ENCODE data around the gene SARM1. TPM values are rescaled to one million over a fixed set of nuclear protein-coding genes. Genes with fewer than 3 reads are reported as not detected.

SARM1 gene
- total RNA-seq, 1 donor from 2014 or later: 5.8 TPM

DNA sequence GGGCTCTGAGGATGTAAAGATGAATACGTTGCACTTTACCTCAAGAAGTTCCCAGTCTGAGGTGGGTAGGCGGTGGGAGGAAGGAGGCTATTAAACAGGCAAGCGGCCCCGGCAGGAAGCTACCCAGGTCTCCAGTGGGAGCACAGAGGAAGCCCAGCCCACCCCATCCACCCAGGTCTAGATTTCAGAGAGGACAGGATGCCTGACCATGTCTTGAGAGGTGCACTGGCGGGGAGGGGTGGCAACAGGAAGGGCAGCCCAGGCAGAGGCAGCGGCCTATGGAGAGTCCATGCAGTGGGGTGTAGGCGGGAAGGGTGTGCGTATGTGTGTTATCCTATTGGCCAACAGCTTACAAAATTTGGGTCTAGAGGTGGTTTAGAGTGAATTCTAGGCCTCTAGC is 13.9 kb downstream of the SARM1 start:
- no peak for DNase-seq (ENCODE audit: low spot score)
- H3K4me1 Mint-ChIP-seq (ENCODE audit: unreplicated experiment): peaks cover 25% of the 10 kb centered on the region
- TF ChIP-seq, protein P1, sequence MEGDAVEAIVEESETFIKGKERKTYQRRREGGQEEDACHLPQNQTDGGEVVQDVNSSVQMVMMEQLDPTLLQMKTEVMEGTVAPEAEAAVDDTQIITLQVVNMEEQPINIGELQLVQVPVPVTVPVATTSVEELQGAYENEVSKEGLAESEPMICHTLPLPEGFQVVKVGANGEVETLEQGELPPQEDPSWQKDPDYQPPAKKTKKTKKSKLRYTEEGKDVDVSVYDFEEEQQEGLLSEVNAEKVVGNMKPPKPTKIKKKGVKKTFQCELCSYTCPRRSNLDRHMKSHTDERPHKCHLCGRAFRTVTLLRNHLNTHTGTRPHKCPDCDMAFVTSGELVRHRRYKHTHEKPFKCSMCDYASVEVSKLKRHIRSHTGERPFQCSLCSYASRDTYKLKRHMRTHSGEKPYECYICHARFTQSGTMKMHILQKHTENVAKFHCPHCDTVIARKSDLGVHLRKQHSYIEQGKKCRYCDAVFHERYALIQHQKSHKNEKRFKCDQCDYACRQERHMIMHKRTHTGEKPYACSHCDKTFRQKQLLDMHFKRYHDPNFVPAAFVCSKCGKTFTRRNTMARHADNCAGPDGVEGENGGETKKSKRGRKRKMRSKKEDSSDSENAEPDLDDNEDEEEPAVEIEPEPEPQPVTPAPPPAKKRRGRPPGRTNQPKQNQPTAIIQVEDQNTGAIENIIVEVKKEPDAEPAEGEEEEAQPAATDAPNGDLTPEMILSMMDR (IDR thresholded peaks at IDR 0.05; ENCODE audit: unreplicated experiment): no peak
- H3K27me3 Mint-ChIP-seq (ENCODE audit: unreplicated experiment): peaks cover 25% of the 10 kb centered on the region
- peaks cover 7% of the 10 kb centered on the region for H3K36me3 Mint-ChIP-seq (ENCODE audit: low read depth, unreplicated experiment)
- H3K4me3 Mint-ChIP-seq (ENCODE audit: unreplicated experiment): no peak overlapping the region
- H3K9me3 Mint-ChIP-seq (ENCODE audit: unreplicated experiment): no peaks in the 10 kb centered on the region
- H3K27ac Mint-ChIP-seq (ENCODE audit: unreplicated experiment): no peak overlapping the region

DNA sequence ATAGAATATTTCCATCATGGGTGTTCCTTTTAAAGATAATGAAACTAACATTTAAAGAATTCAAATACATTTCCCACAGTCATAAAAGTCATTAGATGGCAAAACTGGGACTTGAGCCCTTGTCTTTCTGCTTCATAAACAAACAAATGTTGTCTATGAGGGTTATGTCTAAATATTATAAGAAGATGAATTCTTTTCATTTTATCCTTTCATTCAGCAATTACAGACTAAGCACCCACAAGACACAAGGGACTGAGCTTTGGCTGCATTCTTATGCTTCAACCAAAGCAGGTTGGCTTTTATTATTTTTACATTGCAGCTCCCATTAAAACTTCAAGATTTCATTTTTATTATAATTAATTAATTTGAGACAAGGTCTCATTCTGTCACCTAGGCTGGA is 14.9 kb downstream of the SARM1 start:
- H3K4me3 Mint-ChIP-seq (ENCODE audit: unreplicated experiment): no peak overlapping the region
- H3K9me3 Mint-ChIP-seq (ENCODE audit: unreplicated experiment): no peaks in the 10 kb centered on the region
- no peak for DNase-seq (ENCODE audit: low spot score)
- peaks cover 25% of the 10 kb centered on the region for H3K27me3 Mint-ChIP-seq (ENCODE audit: unreplicated experiment)
- no peak overlapping the region for H3K27ac Mint-ChIP-seq (ENCODE audit: unreplicated experiment)
- peaks cover 7% of the 10 kb centered on the region for H3K36me3 Mint-ChIP-seq (ENCODE audit: low read depth, unreplicated experiment)
- peaks cover 24% of the 10 kb centered on the region for H3K4me1 Mint-ChIP-seq (ENCODE audit: unreplicated experiment)
- TF ChIP-seq, protein P1 (IDR thresholded peaks at IDR 0.05; ENCODE audit: unreplicated experiment): no peak

DNA sequence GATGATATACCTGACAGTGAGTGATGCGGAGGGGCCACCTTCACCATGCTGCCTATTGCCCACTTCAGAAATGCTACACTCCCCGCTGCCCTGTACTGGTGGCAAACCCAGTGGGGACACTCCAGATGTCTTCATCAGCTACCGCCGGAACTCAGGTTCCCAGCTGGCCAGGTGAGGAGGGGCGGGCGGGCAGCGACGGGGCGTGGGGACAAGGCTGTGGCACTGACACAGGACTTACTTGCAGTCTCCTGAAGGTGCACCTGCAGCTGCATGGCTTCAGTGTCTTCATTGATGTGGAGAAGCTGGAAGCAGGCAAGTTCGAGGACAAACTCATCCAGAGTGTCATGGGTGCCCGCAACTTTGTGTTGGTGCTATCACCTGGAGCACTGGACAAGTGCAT is 16.6 kb downstream of the SARM1 start:
- Mint-ChIP-seq H3K9me3 (ENCODE audit: unreplicated experiment) (no peaks in the 10 kb centered on the region), H3K27ac (ENCODE audit: unreplicated experiment) (no peak overlapping the region), H3K36me3 (ENCODE audit: low read depth, unreplicated experiment) (peaks cover 7% of the 10 kb centered on the region), H3K27me3 (ENCODE audit: unreplicated experiment) (peaks cover 15% of the 10 kb centered on the region), H3K4me1 (ENCODE audit: unreplicated experiment) (peaks cover 19% of the 10 kb centered on the region), H3K4me3 (ENCODE audit: unreplicated experiment) (no peak overlapping the region)
- TF ChIP-seq, protein P1 (IDR thresholded peaks at IDR 0.05; ENCODE audit: unreplicated experiment): no peak
- no peak for DNase-seq (ENCODE audit: low spot score)

DNA sequence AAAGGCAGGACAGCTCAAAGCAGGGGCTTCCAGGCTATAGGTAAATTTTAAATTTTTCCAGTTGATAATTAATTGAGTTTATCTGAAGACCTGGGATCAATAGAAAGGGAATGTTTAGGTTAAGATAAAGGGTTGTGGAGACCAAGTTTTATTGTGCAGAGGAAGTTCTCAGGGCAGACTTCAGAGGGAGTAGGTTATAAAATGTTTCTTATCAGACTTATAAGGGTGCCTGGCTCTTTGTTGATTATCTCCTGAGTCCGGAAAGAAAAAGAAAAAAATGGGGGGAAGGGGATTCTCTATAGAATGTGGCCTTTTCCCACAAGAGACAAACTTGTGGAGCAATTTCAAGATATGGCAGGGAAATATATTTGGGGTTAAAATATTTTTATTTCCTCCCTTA is 18.6 kb downstream of the SARM1 start:
- Mint-ChIP-seq H3K4me3 (ENCODE audit: unreplicated experiment) (no peak overlapping the region), H3K27me3 (ENCODE audit: unreplicated experiment) (peaks cover 10% of the 10 kb centered on the region), H3K36me3 (ENCODE audit: low read depth, unreplicated experiment) (no peaks in the 10 kb centered on the region), H3K9me3 (ENCODE audit: unreplicated experiment) (no peaks in the 10 kb centered on the region), H3K27ac (ENCODE audit: unreplicated experiment) (no peak overlapping the region), H3K4me1 (ENCODE audit: unreplicated experiment) (peaks cover 28% of the 10 kb centered on the region)
- no peak for DNase-seq (ENCODE audit: low spot score)
- TF ChIP-seq, protein P1 (IDR thresholded peaks at IDR 0.05; ENCODE audit: unreplicated experiment): no peak

DNA sequence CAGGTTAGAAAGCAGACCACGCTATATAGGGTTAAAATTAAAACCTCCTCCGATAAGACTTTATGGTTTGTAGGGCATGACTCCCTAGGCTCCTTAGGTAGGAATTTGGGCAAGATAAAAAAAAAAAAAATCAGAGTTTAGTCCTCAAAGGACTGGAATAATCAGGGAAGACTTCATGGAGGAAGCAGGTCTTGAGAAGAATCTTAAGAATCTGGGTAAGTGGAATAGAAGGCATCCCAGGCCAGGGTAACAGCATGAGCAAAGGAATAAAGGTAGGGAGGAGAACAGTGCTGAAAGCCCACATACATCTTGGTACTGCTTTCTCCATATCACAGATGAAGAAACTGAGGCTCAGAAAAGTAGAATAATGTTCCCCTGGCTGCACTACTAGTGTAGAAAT is 19.1 kb downstream of the SARM1 start:
- no peak for DNase-seq (ENCODE audit: low spot score)
- no peaks in the 10 kb centered on the region for H3K9me3 Mint-ChIP-seq (ENCODE audit: unreplicated experiment)
- TF ChIP-seq, protein P1 (IDR thresholded peaks at IDR 0.05; ENCODE audit: unreplicated experiment): no peak
- peaks cover 7% of the 10 kb centered on the region for H3K27me3 Mint-ChIP-seq (ENCODE audit: unreplicated experiment)
- H3K36me3 Mint-ChIP-seq (ENCODE audit: low read depth, unreplicated experiment): no peaks in the 10 kb centered on the region
- peak overlapping the region; percentile 8 for H3K27ac Mint-ChIP-seq (ENCODE audit: unreplicated experiment)
- no peak overlapping the region for H3K4me3 Mint-ChIP-seq (ENCODE audit: unreplicated experiment)
- H3K4me1 Mint-ChIP-seq (ENCODE audit: unreplicated experiment): peaks cover 33% of the 10 kb centered on the region
